Pancreas (tissue), 10 donors: ENCODE measurements around the gene PTTG1IP. TPM values are rescaled to one million over a fixed set of nuclear protein-coding genes. Genes with fewer than 3 reads are reported as not detected.

Experiments
- ATAC-seq, 4 donors: fragments of 200-7000 bp; cut with Tn5 transposase; one replicate each; pipeline versions ENCODE4 v1.8.0 to v1.9.1; 2020; ENCODE audit warnings: mild to moderate bottlenecking in 4 of 4, moderate library complexity in 4 of 4
- DNase-seq, 6 donors: peaks; one replicate each; pipeline ENCODE4 v3.0.0-alpha.2; 2020
- FAIRE-seq: peaks from 2 replicates; lab custom pipeline; 2012; peaks lifted over from hg19 to GRCh38; lab: Jason Lieb, UNC
- H3K27ac ChIP-seq, 4 donors: fragments of 200-600 bp; sonication (generic); 1 replicate in 3 of 4; 2 replicates in 1 of 4; pipeline versions ENCODE4 v1.5.0 to v1.8.0; 2020
- H3K27me3 ChIP-seq, 4 donors: fragments of 200-600 bp; one replicate each; pipeline ENCODE4 v1.8.0; 2021
- H3K36me3 ChIP-seq, 3 donors: fragments of 200-600 bp; sonication (generic) in 1 of 3; one replicate each; pipeline versions ENCODE4 v1.5.0 to v1.8.0; 2020 to 2021
- H3K4me1 ChIP-seq, 3 donors: fragments of 200-600 bp; one replicate each; pipeline ENCODE4 v1.8.0; 2021
- H3K4me3 ChIP-seq, 4 donors: fragments of 200-600 bp; sonication (generic) in 2 of 4; one replicate each; pipeline versions ENCODE4 v1.5.0 to v1.8.0; 2020 to 2021
- H3K9me3 ChIP-seq, 4 donors: fragments of 200-600 bp; one replicate each; pipeline ENCODE4 v1.8.0; 2021
- WGBS, 2 donors: extraction: QIAGEN DNeasy Blood & Tissue Kit; methylation state at CpG; one replicate each; pipeline ENCODE4 v1.1.7; 2013; 5-methylcytosine and 5-hydroxymethylcytosine counted together
- intact Hi-C, 3 donors: fragments of 100-400 bp; cut with DNase I; formaldehyde crosslinking; loops; one replicate each; pipeline versions ENCODE4 v1.11.1 to v1.14.2; 2022
- polyA plus RNA-seq, 2 donors: library from polyadenylated mRNA; stranded (reverse); fragments of 200-250 nt; gene quantifications; one replicate each; pipeline ENCODE4 v1.2.3, GENCODE V29; 2013
- total RNA-seq, 6 donors: library from RNA; stranded (reverse); fragmentation: NEBNext Ultra II Directional in 4 of 6; extraction: Animal tissue kit (Norgen Biotek cat#: 25700) in 4 of 6; gene quantifications; one replicate each; pipeline versions ENCODE4 v1.2.1 to v1.2.4, GENCODE V29; 2021 to 2023
- TF ChIP-seq, protein P1 (sequence below), 4 donors: fragments of 200-600 bp; sonication (generic) in 3 of 4; IDR thresholded peaks; one replicate each; pipeline versions ENCODE4 v1.5.0 to v1.8.0; 2021; ENCODE audit warnings: antibody characterized with exemption in 4 of 4
- donor health status: healthy with polysubstance abuse.
- donor health status: DM: no; HTN: no; CAD: no; lungs with moderate emphysema.
- donor health status: DM: no; HTN: no; CAD: no.
- donor health status: control.
- donor health status: control.
- donor health status: Bipolar disorder and iron deficiency.
- donor health status: DM: yes; HTN: yes; CAD: no.
- donor health status: DM: no; HTN: no; CAD: no.
- donor health status: DM: no; HTN: no; CAD: no.
- donor health status: DM: yes; HTN: yes; CAD: no.

PTTG1IP gene
- total and polyA plus RNA-seq, 8 donors: 44.9 to 118 (median 60.6) TPM

DNA sequence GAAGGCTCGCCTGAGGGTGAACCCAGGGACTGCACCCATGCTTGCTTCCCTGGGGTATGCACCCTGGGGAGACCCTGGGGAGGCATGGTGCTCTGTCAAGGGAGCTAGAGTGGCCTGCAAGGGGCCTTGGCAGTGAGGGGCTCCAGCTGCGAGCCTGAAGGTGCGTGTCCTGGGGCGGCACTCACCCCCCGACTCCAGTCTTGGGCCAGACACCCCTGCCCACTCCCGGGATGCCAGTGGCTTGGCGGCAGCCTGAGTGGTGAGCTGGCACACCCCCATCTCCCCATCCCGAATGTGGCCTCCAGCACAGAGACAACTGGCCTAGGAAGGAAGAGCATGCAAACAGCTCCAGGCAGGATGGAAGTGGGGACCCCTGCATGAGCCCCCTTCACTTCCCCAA, 58.3 kb downstream of the PTTG1IP start:
- no peaks in the 10 kb centered on the region for H3K27me3 ChIP-seq
- DNase-seq (peak in 1 of 6 donors; percentile 63), FAIRE-seq (no peak), ATAC-seq (no peak)
- no peaks in the 10 kb centered on the region for H3K9me3 ChIP-seq
- H3K4me1 ChIP-seq: no peaks in the 10 kb centered on the region
- no peaks in the 10 kb centered on the region for H3K36me3 ChIP-seq
- TF ChIP-seq, protein P1, sequence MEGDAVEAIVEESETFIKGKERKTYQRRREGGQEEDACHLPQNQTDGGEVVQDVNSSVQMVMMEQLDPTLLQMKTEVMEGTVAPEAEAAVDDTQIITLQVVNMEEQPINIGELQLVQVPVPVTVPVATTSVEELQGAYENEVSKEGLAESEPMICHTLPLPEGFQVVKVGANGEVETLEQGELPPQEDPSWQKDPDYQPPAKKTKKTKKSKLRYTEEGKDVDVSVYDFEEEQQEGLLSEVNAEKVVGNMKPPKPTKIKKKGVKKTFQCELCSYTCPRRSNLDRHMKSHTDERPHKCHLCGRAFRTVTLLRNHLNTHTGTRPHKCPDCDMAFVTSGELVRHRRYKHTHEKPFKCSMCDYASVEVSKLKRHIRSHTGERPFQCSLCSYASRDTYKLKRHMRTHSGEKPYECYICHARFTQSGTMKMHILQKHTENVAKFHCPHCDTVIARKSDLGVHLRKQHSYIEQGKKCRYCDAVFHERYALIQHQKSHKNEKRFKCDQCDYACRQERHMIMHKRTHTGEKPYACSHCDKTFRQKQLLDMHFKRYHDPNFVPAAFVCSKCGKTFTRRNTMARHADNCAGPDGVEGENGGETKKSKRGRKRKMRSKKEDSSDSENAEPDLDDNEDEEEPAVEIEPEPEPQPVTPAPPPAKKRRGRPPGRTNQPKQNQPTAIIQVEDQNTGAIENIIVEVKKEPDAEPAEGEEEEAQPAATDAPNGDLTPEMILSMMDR (IDR thresholded peaks at IDR 0.05): no peak
- intact Hi-C loops: no loop called here
- no peak overlapping the region for H3K4me3 ChIP-seq
- WGBS, 2 donors: 87 to 91% methylated on average over 6 to 8 of the region's 8 CpGs
- H3K27ac ChIP-seq: no peak overlapping the region

DNA sequence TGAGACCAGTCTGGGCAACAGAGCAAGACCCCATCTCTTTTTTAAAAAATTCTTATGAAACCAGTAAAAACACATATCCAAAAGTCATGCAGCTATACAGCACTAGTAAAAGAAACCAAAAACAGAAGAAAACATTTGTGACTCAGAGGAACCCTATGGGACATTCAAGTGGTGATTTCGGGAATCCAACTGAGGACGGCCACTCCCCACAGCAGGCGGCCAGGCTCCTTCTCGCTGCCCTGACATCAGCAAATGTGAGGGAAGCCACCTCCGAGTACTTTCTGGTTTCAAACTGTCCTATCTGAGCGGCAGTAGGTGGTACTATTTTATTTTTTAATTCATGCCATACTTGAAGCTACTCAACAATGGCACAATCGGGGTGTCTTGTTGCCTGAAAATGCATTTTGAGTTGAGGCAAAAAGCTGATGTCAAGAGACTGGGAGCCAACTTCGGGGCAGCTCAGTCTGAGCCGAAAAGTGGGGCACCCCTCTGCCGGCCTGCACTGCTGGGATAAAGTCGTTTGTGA, 58.9 kb downstream of the PTTG1IP start:
- H3K4me3 ChIP-seq: no peak overlapping the region
- FAIRE-seq (no peak), ATAC-seq (no peak), DNase-seq (no peak)
- 77 to 88% methylated on average over 11 of the region's 11 CpGs for WGBS, 2 donors
- H3K27ac ChIP-seq: no peak overlapping the region
- no peaks in the 10 kb centered on the region for H3K4me1 ChIP-seq
- H3K36me3 ChIP-seq: no peaks in the 10 kb centered on the region
- H3K27me3 ChIP-seq: no peaks in the 10 kb centered on the region
- H3K9me3 ChIP-seq: no peaks in the 10 kb centered on the region
- intact Hi-C loops: no loop called here
- TF ChIP-seq, protein P1 (IDR thresholded peaks at IDR 0.05): no peak

DNA sequence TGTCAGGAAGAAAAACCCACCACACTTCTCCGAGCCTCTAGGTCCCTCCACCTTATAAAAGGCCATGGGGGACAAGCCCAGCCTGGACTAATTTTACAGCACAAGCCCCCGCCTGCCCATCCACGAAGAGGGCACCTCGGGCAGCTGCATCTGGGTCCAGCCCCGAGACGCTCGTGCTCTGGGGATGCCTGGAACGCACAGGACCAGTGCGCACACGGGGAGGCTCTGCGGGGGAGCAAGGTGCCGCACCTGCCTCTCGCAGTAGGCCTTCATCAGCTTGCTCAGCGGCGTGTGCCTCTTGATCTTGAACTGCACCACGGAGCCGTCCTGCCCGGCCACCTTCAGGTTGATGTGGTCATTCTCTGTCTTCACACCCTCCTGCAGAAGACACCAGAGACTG, 59.8 kb downstream of the PTTG1IP start:
- TF ChIP-seq, protein P1 (IDR thresholded peaks at IDR 0.05): no peak
- Histone ChIP-seq H3K9me3 (no peaks in the 10 kb centered on the region), H3K27me3 (no peaks in the 10 kb centered on the region), H3K36me3 (no peaks in the 10 kb centered on the region), H3K27ac (no peak overlapping the region), H3K4me3 (no peak overlapping the region), H3K4me1 (no peaks in the 10 kb centered on the region)
- FAIRE-seq (no peak), ATAC-seq (no peak), DNase-seq (no peak)
- intact Hi-C loops: no loop called here
- WGBS, 2 donors: 89 to 94% methylated on average over 18 of the region's 18 CpGs

DNA sequence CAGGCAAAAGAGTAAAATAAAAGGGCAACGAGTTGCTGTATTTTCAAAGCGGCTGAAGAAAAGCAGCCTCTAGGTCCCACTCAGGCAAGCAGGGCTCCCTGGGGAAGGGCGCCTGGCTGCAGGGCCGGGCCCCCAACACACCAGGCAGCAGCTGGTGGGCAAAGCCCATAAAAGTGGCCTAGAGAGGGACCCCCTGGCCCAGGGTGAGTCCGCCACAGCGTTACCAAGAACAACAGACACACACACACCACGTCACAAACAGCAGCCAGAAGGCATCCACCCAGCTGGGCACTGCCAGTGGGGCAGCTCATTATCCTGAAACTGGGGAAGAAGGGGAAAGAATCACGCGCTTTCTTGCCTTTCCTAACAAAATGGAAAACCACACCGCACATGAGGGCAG, 60.3 kb downstream of the PTTG1IP start:
- Histone ChIP-seq H3K4me3 (no peak overlapping the region), H3K9me3 (no peaks in the 10 kb centered on the region), H3K4me1 (no peaks in the 10 kb centered on the region), H3K27ac (no peak overlapping the region), H3K27me3 (no peaks in the 10 kb centered on the region), H3K36me3 (peaks cover 0 to 5% (median 0%) of the 10 kb centered on the region in 3 donors)
- TF ChIP-seq, protein P1 (IDR thresholded peaks at IDR 0.05): no peak
- ATAC-seq (no peak), DNase-seq (no peak), FAIRE-seq (no peak)
- intact Hi-C loops: no loop called here
- WGBS, 2 donors: 89 to 90% methylated on average over 10 of the region's 10 CpGs

DNA sequence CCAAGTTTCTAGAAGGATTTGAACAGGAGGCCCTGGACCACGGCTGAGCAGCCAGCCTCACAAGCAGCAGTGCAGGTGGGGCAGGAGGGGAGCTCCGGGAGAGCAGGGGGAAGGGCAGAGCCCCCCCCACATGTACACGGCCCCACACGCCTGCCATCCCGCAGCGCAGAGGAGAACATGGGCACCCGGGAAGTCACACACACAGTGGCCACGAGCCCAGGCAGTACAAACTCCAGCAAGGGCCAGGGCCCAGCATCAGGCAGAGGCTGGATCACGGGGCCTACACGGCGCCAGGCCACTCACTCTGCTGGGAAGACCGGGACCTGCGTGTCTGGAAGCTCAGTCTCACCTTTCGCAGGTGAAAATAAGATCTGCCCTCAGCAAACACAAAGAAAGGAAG, 60.9 kb downstream of the PTTG1IP start:
- H3K36me3 ChIP-seq: peaks cover 0 to 5% (median 0%) of the 10 kb centered on the region in 3 donors
- no peak overlapping the region for H3K27ac ChIP-seq
- DNase-seq (no peak), ATAC-seq (no peak), FAIRE-seq (no peak)
- H3K27me3 ChIP-seq: no peaks in the 10 kb centered on the region
- TF ChIP-seq, protein P1 (IDR thresholded peaks at IDR 0.05): no peak
- H3K9me3 ChIP-seq: no peaks in the 10 kb centered on the region
- intact Hi-C loops: no loop called here
- H3K4me1 ChIP-seq: no peaks in the 10 kb centered on the region
- 83 to 84% methylated on average over 14 of the region's 14 CpGs for WGBS, 2 donors
- no peak overlapping the region for H3K4me3 ChIP-seq
